Keratinocyte (primary cell): Measurements from ENCODE around the gene PCIF1. TPM values are rescaled to one million over a fixed set of nuclear protein-coding genes. Genes with fewer than 3 reads are reported as not detected.

Source experiments
- DNase-seq: peaks from one replicate; pipeline ENCODE4 v3.0.0-alpha.2; 2011; ENCODE audit warnings: low read depth, missing footprints, low spot score
- FAIRE-seq: peaks from 2 replicates; lab custom pipeline; 2011; peaks lifted over from hg19 to GRCh38; lab: Jason Lieb, UNC
- H2AFZ ChIP-seq: 2 replicates; pipeline ENCODE4 v1.6.0; 2012; ENCODE audit warnings: low read length, control low read depth, inconsistent platforms; ENCODE audit not compliant: control insufficient read depth
- H3K27ac ChIP-seq: 2 replicates; pipeline ENCODE4 v1.5.1; 2011; ENCODE audit warnings: low read length; ENCODE audit not compliant: control insufficient read depth, insufficient read depth
- H3K27me3 ChIP-seq: 3 replicates; pipeline ENCODE4 v1.6.0; 2011; ENCODE audit warnings: low read length; ENCODE audit not compliant: control insufficient read depth, insufficient read depth; ENCODE audit errors: extremely low read depth
- H3K36me3 ChIP-seq, 2 experiments: 2 replicates in 1 of 2; 3 replicates in 1 of 2; pipeline ENCODE4 v1.5.1; 2011; ENCODE audit warnings: low read length in 2 of 2, mild to moderate bottlenecking in 1 of 2; ENCODE audit not compliant: control insufficient read depth in 2 of 2, insufficient read depth in 2 of 2; ENCODE audit errors: extremely low read depth in 1 of 2
- H3K4me1 ChIP-seq: 3 replicates; pipeline ENCODE4 v1.5.1; 2011; ENCODE audit warnings: low read length; ENCODE audit not compliant: control insufficient read depth, insufficient read depth; ENCODE audit errors: extremely low read depth
- H3K4me2 ChIP-seq: 3 replicates; pipeline ENCODE4 v1.6.0; 2011; ENCODE audit warnings: low read depth, low read length; ENCODE audit not compliant: control insufficient read depth, insufficient read depth; ENCODE audit errors: extremely low read depth
- H3K4me3 ChIP-seq, 3 experiments: fragments of 200-600 bp in 1 of 3; sonication (generic) in 1 of 3; 2 replicates in 2 of 3; 3 replicates in 1 of 3; pipeline ENCODE4 v1.5.1; 2011 to 2016; ENCODE audit warnings: low read length in 3 of 3, mild to moderate bottlenecking in 3 of 3, control low read depth in 2 of 3, inconsistent platforms in 1 of 3, low read depth in 1 of 3, mixed read lengths in 1 of 3, mixed run types in 1 of 3, moderate library complexity in 1 of 3; ENCODE audit not compliant: control insufficient read depth in 2 of 3, insufficient read depth in 2 of 3; ENCODE audit errors: extremely low read depth in 1 of 3
- H3K79me2 ChIP-seq: 2 replicates; pipeline ENCODE4 v1.6.0; 2012; ENCODE audit warnings: low read length; ENCODE audit not compliant: control insufficient read depth, insufficient read depth
- H3K9ac ChIP-seq: 3 replicates; pipeline ENCODE4 v1.6.0; 2011; ENCODE audit warnings: low read length; ENCODE audit not compliant: control insufficient read depth, insufficient read depth; ENCODE audit errors: extremely low read depth
- H3K9me1 ChIP-seq: 3 replicates; pipeline ENCODE4 v1.6.0; 2011; ENCODE audit warnings: low read length; ENCODE audit not compliant: control insufficient read depth, insufficient read depth; ENCODE audit errors: extremely low read depth
- H3K9me3 ChIP-seq: 2 replicates; pipeline ENCODE4 v1.5.1; 2012; ENCODE audit warnings: low read depth, low read length; ENCODE audit not compliant: control insufficient read depth
- H4K20me1 ChIP-seq: 3 replicates; pipeline ENCODE4 v1.6.0; 2011; ENCODE audit warnings: low read length; ENCODE audit not compliant: control insufficient read depth, insufficient read depth; ENCODE audit errors: extremely low read depth
- EZH2 ChIP-seq: IDR thresholded peaks from one replicate; pipeline ENCODE4 v1.6.1; 2012; ENCODE audit warnings: inconsistent platforms, mild to moderate bottlenecking, low read length, moderate library complexity
- dilution Hi-C: fragments of 300-500 bp; cut with MboI; formaldehyde crosslinking; loops from one replicate; pipeline ENCODE4 v1.7.0; 2020; ENCODE audit warnings: low sequenced_read_pairs; ENCODE audit not compliant: extremely low pct_ligation_motif_present
- polyA plus RNA-seq, 5 experiments: library from polyadenylated mRNA; depleted of rRNA in 3 of 5; stranded (reverse) in 3 of 5; stranded (forward) in 1 of 5; unstranded in 1 of 5; fragments of >200 nt; gene quantifications; 1 replicate in 1 of 5; 2 replicates in 3 of 5; 3 replicates in 1 of 5; pipeline versions ENCODE4 v1.2.1 to v1.2.3, GENCODE V29; 2011 to 2012; ENCODE audit warnings: missing spikeins in 2 of 5, low read depth in 1 of 5, low replicate concordance in 1 of 5
- TF ChIP-seq, protein P1 (sequence below), 3 experiments: IDR thresholded peaks in 1 of 3; conservative IDR thresholded peaks in 1 of 3; optimal IDR thresholded peaks in 1 of 3; 2 replicates in 2 of 3; 3 replicates in 1 of 3; pipeline versions ENCODE3 to v1.5.1; 2011; ENCODE audit warnings: low read length in 3 of 3, mild to moderate bottlenecking in 3 of 3, moderate library complexity in 2 of 3, control low read depth in 1 of 3, inconsistent platforms in 1 of 3; ENCODE audit not compliant: insufficient read depth in 2 of 3; ENCODE audit errors: extremely low read depth in 1 of 3

The PCIF1 gene
- polyA plus RNA-seq, 1 donor (not counting 4 experiments of a cell fraction or from before 2014, with no cell fraction given) = 7.0 TPM

DNA sequence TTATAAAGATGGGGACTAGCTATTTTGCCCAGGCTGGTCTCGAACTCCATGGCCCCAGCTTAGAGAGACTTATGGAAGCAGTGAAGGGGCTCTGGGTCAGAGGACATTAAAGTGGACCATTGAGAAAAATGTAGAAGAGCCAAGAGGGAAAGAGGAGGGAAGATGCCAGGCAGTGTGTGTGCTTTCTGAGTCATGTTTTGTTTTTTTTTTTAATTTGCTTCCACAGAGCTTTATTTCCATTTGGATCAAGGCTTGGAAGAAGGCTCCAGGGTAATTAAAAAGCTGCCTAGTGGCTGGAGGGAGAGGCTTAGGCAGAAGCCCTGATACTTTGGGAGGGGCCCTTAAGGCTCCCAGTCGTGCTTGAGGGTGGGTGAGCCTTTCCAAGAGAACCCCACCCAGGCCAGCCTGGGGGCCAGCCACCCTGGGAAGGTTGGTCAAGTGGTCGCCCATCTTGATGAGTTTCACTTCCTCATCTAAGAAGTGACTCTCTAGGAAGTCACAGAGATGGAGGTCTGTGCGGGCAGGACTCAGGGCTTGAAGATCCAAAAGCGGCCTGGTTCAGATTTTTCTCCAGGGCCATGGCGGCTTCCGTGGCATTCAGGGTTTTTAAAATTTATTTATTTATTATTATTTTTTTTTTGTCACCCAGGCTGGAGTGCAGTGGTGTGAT is 40.5 kb downstream of the PCIF1 start:
- FAIRE-seq (no peak), DNase-seq (no peak)
- dilution Hi-C loops = no loop called here
- no peaks in the 10 kb centered on the region for H3K9me1 ChIP-seq
- H3K4me2 ChIP-seq = no peak overlapping the region
- TF ChIP-seq EZH2 = no peak
- TF ChIP-seq, protein P1, sequence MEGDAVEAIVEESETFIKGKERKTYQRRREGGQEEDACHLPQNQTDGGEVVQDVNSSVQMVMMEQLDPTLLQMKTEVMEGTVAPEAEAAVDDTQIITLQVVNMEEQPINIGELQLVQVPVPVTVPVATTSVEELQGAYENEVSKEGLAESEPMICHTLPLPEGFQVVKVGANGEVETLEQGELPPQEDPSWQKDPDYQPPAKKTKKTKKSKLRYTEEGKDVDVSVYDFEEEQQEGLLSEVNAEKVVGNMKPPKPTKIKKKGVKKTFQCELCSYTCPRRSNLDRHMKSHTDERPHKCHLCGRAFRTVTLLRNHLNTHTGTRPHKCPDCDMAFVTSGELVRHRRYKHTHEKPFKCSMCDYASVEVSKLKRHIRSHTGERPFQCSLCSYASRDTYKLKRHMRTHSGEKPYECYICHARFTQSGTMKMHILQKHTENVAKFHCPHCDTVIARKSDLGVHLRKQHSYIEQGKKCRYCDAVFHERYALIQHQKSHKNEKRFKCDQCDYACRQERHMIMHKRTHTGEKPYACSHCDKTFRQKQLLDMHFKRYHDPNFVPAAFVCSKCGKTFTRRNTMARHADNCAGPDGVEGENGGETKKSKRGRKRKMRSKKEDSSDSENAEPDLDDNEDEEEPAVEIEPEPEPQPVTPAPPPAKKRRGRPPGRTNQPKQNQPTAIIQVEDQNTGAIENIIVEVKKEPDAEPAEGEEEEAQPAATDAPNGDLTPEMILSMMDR (optimal IDR thresholded peaks at IDR 0.05 in 1 of 3, IDR thresholded peaks at IDR 0.05 in 1 of 3, conservative IDR thresholded peaks at IDR 0.05 in 1 of 3; ENCODE audit: extremely low read depth in 1 of 3, insufficient read depth in 2 of 3, low read length in 3 of 3) = no peak
- no peak overlapping the region for H3K27ac ChIP-seq
- no peak overlapping the region for H3K9ac ChIP-seq
- no peaks in the 10 kb centered on the region for H3K9me3 ChIP-seq
- no peaks in the 10 kb centered on the region for H4K20me1 ChIP-seq
- H3K4me1 ChIP-seq = peaks cover 20% of the 10 kb centered on the region
- no peaks in the 10 kb centered on the region for H3K36me3 ChIP-seq
- no peak overlapping the region for H2AFZ ChIP-seq
- H3K27me3 ChIP-seq = no peaks in the 10 kb centered on the region
- peaks cover 15% of the 10 kb centered on the region for H3K79me2 ChIP-seq
- H3K4me3 ChIP-seq = no peak overlapping the region

DNA sequence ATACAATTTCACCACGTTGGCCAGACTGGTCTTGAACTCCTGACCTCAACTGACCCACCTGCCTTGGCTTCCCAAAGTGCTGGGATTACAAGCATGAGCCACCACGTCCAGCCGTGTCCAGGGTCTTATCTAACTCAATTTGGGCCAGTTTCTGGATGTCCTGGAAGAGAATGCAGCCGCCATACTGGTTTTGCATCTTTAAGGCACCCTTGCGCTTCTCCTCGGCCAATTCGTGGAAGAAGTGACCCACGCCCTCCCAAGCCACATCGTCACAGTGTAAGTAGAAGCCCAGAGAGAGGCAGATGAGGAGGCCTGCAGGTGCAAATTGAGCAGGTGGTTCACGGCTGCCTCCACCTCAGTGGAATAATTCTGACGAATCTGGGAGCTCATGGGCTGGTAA is 41.2 kb downstream of the PCIF1 start:
- no peak for FAIRE-seq
- no peaks in the 10 kb centered on the region for H3K36me3 ChIP-seq
- H3K9me1 ChIP-seq = no peaks in the 10 kb centered on the region
- no peaks in the 10 kb centered on the region for H4K20me1 ChIP-seq
- peaks cover 8% of the 10 kb centered on the region for H3K79me2 ChIP-seq
- H3K4me1 ChIP-seq = peaks cover 14% of the 10 kb centered on the region
- no peaks in the 10 kb centered on the region for H3K27me3 ChIP-seq
- TF ChIP-seq, protein P1 (optimal IDR thresholded peaks at IDR 0.05 in 1 of 3, IDR thresholded peaks at IDR 0.05 in 1 of 3, conservative IDR thresholded peaks at IDR 0.05 in 1 of 3; ENCODE audit: extremely low read depth in 1 of 3, insufficient read depth in 2 of 3, low read length in 3 of 3) = no peak
- TF ChIP-seq EZH2 = no peak
- no peaks in the 10 kb centered on the region for H3K9me3 ChIP-seq
- H3K27ac ChIP-seq = no peak overlapping the region
- no peak overlapping the region for H3K4me2 ChIP-seq
- no peak overlapping the region for H2AFZ ChIP-seq
- dilution Hi-C loops = no loop called here
- no peak for DNase-seq
- no peak overlapping the region for H3K9ac ChIP-seq
- no peak overlapping the region for H3K4me3 ChIP-seq
